Mucosa of stomach (tissue), 1 donor: ENCODE results near the gene MPV17L2.

Experiments used
- H3K27me3 ChIP-seq: one replicate; pipeline ENCODE4 v1.7.0; 2013; ENCODE audit warnings: mild to moderate bottlenecking, low read length; ENCODE audit not compliant: control insufficient read depth, insufficient read depth
- H3K36me3 ChIP-seq: one replicate; pipeline ENCODE4 v1.7.0; 2013; ENCODE audit warnings: low read length; ENCODE audit not compliant: control insufficient read depth, insufficient read depth
- H3K4me1 ChIP-seq: one replicate; pipeline ENCODE4 v1.7.0; 2013; ENCODE audit warnings: mild to moderate bottlenecking, low read length; ENCODE audit not compliant: control insufficient read depth, insufficient read depth
- H3K4me3 ChIP-seq: one replicate; pipeline ENCODE4 v1.7.0; 2013; ENCODE audit warnings: low read length
- H3K9ac ChIP-seq: one replicate; pipeline ENCODE4 v1.7.0; 2013; ENCODE audit warnings: mild to moderate bottlenecking, low read length, moderate library complexity
- H3K9me3 ChIP-seq: one replicate; pipeline ENCODE4 v1.7.0; 2013; ENCODE audit warnings: mild to moderate bottlenecking, low read length, moderate library complexity; ENCODE audit not compliant: control insufficient read depth
- donor health status: Pancreatic carcinoma.

MPV17L2 gene

GRCh38 chr19:18245297-18245696 lies 52.3 kb downstream of the MPV17L2 start:
- Histone ChIP-seq H3K27me3 (no peaks in the 10 kb centered on the region), H3K4me3 (no peak overlapping the region), H3K9me3 (no peaks in the 10 kb centered on the region), H3K9ac (no peak overlapping the region), H3K4me1 (no peaks in the 10 kb centered on the region), H3K36me3 (no peaks in the 10 kb centered on the region)
